ENCODE measurements around the gene CBLB.

The CBLB gene

GRCh38 chr3:105829871-105830622 lies 38.8 kb downstream of the CBLB start:
- TF ChIP-seq ZFX (IDR thresholded peaks at IDR 0.05) (no peak), CTCF (conservative IDR thresholded peaks at IDR 0.05) (no peak)
- H3K27ac ChIP-seq: no peak overlapping the region

- no peak overlapping the region for H3K27ac ChIP-seq
Observed at GRCh38 chr3:105829229-105829628, 39.6 kb downstream of the CBLB start.

GRCh38 chr3:105828703-105829102 lies 40.1 kb downstream of the CBLB start:
- no peak overlapping the region for H3K27ac ChIP-seq
- TF ChIP-seq CTCF (conservative IDR thresholded peaks at IDR 0.05) (no peak), ZFX (IDR thresholded peaks at IDR 0.05) (no peak)

More at GRCh38 chr3:105829229-105829628, 39.6 kb downstream of the CBLB start:
- TF ChIP-seq CTCF (conservative IDR thresholded peaks at IDR 0.05) (no peak), ZFX (IDR thresholded peaks at IDR 0.05) (no peak)

GRCh38 chr3:105827959-105828358 lies 40.9 kb downstream of the CBLB start:
- H3K27ac ChIP-seq: no peak overlapping the region
- TF ChIP-seq CTCF (conservative IDR thresholded peaks at IDR 0.05) (no peak), ZFX (IDR thresholded peaks at IDR 0.05) (no peak)

GRCh38 chr3:105826778-105827634 lies 41.8 kb downstream of the CBLB start:
- H3K27ac ChIP-seq: no peak overlapping the region
- TF ChIP-seq ZFX (IDR thresholded peaks at IDR 0.05) (no peak), CTCF (conservative IDR thresholded peaks at IDR 0.05) (no peak)

- H3K27ac ChIP-seq: no peak overlapping the region
- TF ChIP-seq ZFX (IDR thresholded peaks at IDR 0.05) (no peak), CTCF (conservative IDR thresholded peaks at IDR 0.05) (no peak)
Observed at GRCh38 chr3:105824129-105824528, 44.7 kb downstream of the CBLB start.

Data from C4-2B (cell line).